ENCODE measurements around the gene SLC38A4. TPM values are rescaled to one million over a fixed set of nuclear protein-coding genes. Genes with fewer than 3 reads are reported as not detected.

The SLC38A4 gene
- total RNA-seq, 1 experiment from 2014 or later = 0.96 TPM

DNA sequence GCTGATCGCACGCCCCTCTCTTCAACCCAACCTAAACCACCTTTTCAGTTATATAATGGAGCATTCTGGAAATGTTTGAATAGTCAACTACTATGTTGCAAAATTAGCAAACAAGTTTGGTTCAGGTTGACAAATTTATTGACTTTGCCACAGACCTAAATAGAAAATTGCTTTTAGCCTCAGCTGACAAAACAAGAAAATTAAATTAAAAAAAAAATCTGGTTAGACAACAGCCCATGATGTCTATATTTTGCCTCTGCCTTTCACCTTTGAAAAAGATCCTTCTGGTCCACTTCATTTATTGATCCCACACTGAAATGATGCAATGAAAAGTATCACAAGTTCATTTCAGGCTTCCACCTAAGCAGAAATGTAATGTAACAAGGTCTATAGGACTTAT is 17.5 kb downstream of the SLC38A4 start:
- Histone ChIP-seq H3K4me2 (ENCODE audit: insufficient read depth, insufficient read length, low read length) (no peak overlapping the region), H4K20me1 (ENCODE audit: control insufficient read depth, insufficient read depth, insufficient read length) (no peaks in the 10 kb centered on the region), H2BK20ac (ENCODE audit: low read depth, low read length, poor library complexity, severe bottlenecking) (no peak overlapping the region), H2BK12ac (ENCODE audit: insufficient read length, low read depth, low read length) (no peak overlapping the region), H4K5ac (ENCODE audit: insufficient read length, low read depth, low read length) (no peak overlapping the region), H3K27me3 (ENCODE audit: insufficient read depth, low read length) (no peaks in the 10 kb centered on the region), H3K56ac (ENCODE audit: insufficient read length, low read depth, low read length) (no peak overlapping the region), H3K14ac (ENCODE audit: insufficient read depth, low read length) (no peak overlapping the region), H3T11ph (ENCODE audit: low read length) (no peak overlapping the region), H2AK5ac (ENCODE audit: insufficient read length, low read length) (no peak overlapping the region), H3K18ac (ENCODE audit: insufficient read length, low read depth, low read length) (no peak overlapping the region), H4K91ac (ENCODE audit: insufficient read length, low read depth, low read length) (no peak overlapping the region), H2BK15ac (ENCODE audit: low read depth, low read length) (no peak overlapping the region), H3K23me2 (ENCODE audit: insufficient read length, low read depth, low read length, poor library complexity, severe bottlenecking) (no peaks in the 10 kb centered on the region), H3K79me2 (ENCODE audit: insufficient read depth, low read length) (no peaks in the 10 kb centered on the region), H3K9ac (ENCODE audit: extremely low read depth, insufficient read length, low read length) (no peak overlapping the region), H3K27ac (ENCODE audit: insufficient read length, low read depth, low read length) (no peak overlapping the region), H4K8ac (replicated peaks; ENCODE audit: insufficient read length, low read depth, low read length) (no peak overlapping the region), H2BK5ac (ENCODE audit: insufficient read length, low read length) (no peak overlapping the region), H2BK120ac (ENCODE audit: low read depth, low read length, poor library complexity, severe bottlenecking) (no peak overlapping the region), H3K9me3 (ENCODE audit: control insufficient read depth, low read depth, low read length) (no peaks in the 10 kb centered on the region), H3K4me1 (ENCODE audit: insufficient read depth, low read length) (0 out of 2 replicates have a peak, but pooled peaks cover 4% of the 10 kb centered on the region), H2AFZ (ENCODE audit: low read length) (no peak overlapping the region), H3K23ac (ENCODE audit: insufficient read length, low read depth, low read length) (no peak overlapping the region), H3K4ac (ENCODE audit: low read depth, low read length) (no peak overlapping the region), H3K79me1 (ENCODE audit: insufficient read depth, low read depth, low read length, poor library complexity, severe bottlenecking) (no peaks in the 10 kb centered on the region)
- TF ChIP-seq, protein P1, sequence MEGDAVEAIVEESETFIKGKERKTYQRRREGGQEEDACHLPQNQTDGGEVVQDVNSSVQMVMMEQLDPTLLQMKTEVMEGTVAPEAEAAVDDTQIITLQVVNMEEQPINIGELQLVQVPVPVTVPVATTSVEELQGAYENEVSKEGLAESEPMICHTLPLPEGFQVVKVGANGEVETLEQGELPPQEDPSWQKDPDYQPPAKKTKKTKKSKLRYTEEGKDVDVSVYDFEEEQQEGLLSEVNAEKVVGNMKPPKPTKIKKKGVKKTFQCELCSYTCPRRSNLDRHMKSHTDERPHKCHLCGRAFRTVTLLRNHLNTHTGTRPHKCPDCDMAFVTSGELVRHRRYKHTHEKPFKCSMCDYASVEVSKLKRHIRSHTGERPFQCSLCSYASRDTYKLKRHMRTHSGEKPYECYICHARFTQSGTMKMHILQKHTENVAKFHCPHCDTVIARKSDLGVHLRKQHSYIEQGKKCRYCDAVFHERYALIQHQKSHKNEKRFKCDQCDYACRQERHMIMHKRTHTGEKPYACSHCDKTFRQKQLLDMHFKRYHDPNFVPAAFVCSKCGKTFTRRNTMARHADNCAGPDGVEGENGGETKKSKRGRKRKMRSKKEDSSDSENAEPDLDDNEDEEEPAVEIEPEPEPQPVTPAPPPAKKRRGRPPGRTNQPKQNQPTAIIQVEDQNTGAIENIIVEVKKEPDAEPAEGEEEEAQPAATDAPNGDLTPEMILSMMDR (conservative IDR thresholded peaks at IDR 0.05) = no peak
- DNase-seq = no peak
- WGBS (ENCODE audit: extremely low coverage, insufficient read length, low lambda C conversion rate) = no CpG with 5 or more reads among the region's 2 CpGs
- H3K36me3 Mint-ChIP-seq (ENCODE audit: insufficient read depth in 1 of 3, low read depth in 3 of 3) = no peaks in the 10 kb centered on the region
- H3K4me3 Mint-ChIP-seq = no peak overlapping the region
- H3K27me3 Mint-ChIP-seq (ENCODE audit: low read depth) = no peaks in the 10 kb centered on the region
- peaks cover 8 to 12% of the 10 kb centered on the region in 2 experiments; a peak in 3 of 4 replicates for H3K4me1 Mint-ChIP-seq
- H3K27ac Mint-ChIP-seq = no peak overlapping the region; a peak in 1 of 7 replicates
- no peaks in the 10 kb centered on the region for H3K9me3 Mint-ChIP-seq
